Measurements from ENCODE around the gene NRXN2. TPM values are rescaled to one million over a fixed set of nuclear protein-coding genes. Genes with fewer than 3 reads are reported as not detected.

The NRXN2 gene
- total and polyA plus RNA-seq, 10 of the 15 experiments (the other 5 are each of a cell fraction or from before 2014, with no cell fraction given), result 0.03 to 1.4 (median 0.23) TPM

GRCh38 chr11:64772303-64773018 is 49.5 kb upstream of the NRXN2 start (continued):
- no peak for TF ChIP-seq SMAD1 (IDR thresholded peaks at IDR 0.05; ENCODE audit: low read depth, partially characterized antibody)
- TF ChIP-seq EZH2 (IDR thresholded peaks at IDR 0.05; ENCODE audit: borderline replicate concordance, control insufficient read depth, low read depth, low read length), result no peak
- TF ChIP-seq BMI1 (IDR thresholded peaks at IDR 0.05; ENCODE audit: borderline replicate concordance), result no peak
- TF ChIP-seq HDAC2 (IDR thresholded peaks at IDR 0.05), result no peak
- TF ChIP-seq HCFC1 (IDR thresholded peaks at IDR 0.05; ENCODE audit: low read length), result no peak
- no peak for TF ChIP-seq E4F1 (IDR thresholded peaks at IDR 0.05; ENCODE audit: borderline replicate concordance, partially characterized antibody)
- TF ChIP-seq ZBED1 (IDR thresholded peaks at IDR 0.05; ENCODE audit: borderline replicate concordance), result no peak
- TF ChIP-seq, protein P1, sequence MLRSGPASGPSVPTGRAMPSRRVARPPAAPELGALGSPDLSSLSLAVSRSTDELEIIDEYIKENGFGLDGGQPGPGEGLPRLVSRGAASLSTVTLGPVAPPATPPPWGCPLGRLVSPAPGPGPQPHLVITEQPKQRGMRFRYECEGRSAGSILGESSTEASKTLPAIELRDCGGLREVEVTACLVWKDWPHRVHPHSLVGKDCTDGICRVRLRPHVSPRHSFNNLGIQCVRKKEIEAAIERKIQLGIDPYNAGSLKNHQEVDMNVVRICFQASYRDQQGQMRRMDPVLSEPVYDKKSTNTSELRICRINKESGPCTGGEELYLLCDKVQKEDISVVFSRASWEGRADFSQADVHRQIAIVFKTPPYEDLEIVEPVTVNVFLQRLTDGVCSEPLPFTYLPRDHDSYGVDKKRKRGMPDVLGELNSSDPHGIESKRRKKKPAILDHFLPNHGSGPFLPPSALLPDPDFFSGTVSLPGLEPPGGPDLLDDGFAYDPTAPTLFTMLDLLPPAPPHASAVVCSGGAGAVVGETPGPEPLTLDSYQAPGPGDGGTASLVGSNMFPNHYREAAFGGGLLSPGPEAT (IDR thresholded peaks at IDR 0.05; ENCODE audit: low read depth), result 0 out of 2 replicates have a peak, but pooled peaks have one; percentile 28
- peak; percentile 91 for TF ChIP-seq ZNF384 (IDR thresholded peaks at IDR 0.05; ENCODE audit: borderline replicate concordance, low read depth, low read length)
- 0 out of 2 replicates have a peak, but pooled peaks have one; percentile 21 for TF ChIP-seq CREM (IDR thresholded peaks at IDR 0.05; ENCODE audit: low read depth)
- TF ChIP-seq BCL11A (IDR thresholded peaks at IDR 0.05; ENCODE audit: low read depth, low read length), result no peak
- no peak for TF ChIP-seq FOS (IDR thresholded peaks at IDR 0.05; ENCODE audit: borderline replicate concordance, extremely low read depth, insufficient read length)
- no peak for TF ChIP-seq ZBTB33 (IDR thresholded peaks at IDR 0.05)
- TF ChIP-seq GABPA (IDR thresholded peaks at IDR 0.05; ENCODE audit: low read depth), result no peak
- no peak for TF ChIP-seq NRF1 (conservative IDR thresholded peaks at IDR 0.05; ENCODE audit: low read depth, low read length)
- no peak for TF ChIP-seq JUND (IDR thresholded peaks at IDR 0.05; ENCODE audit: low read depth, low read length)
- TF ChIP-seq RFX5 (IDR thresholded peaks at IDR 0.05; ENCODE audit: low read depth, low read length), result no peak
- no peak for TF ChIP-seq MYC (IDR thresholded peaks at IDR 0.05; ENCODE audit: insufficient read depth, insufficient read length, insufficient replicate concordance, low read length, severe bottlenecking)
- no peak for TF ChIP-seq ZBTB4 (CRISPR knock-in tag; IDR thresholded peaks at IDR 0.05)
- peak in 1 of 2 experiments; percentile 8; a peak in 1 of 3 replicates for TF ChIP-seq EGR1 (IDR thresholded peaks at IDR 0.05; ENCODE audit: borderline replicate concordance in 1 of 2, low read depth in 2 of 2, low read length in 2 of 2)
- TF ChIP-seq EED (IDR thresholded peaks at IDR 0.05; ENCODE audit: low read depth), result no peak
